T-helper 2 cell treated with Interferon-gamma antibody and Interleukin-4, amounts not matched to agents 100 ng/mL and 5 ng/mL, for 36 hours (primary cell): ENCODE measurements around the gene ATG4D. TPM values are rescaled to one million over a fixed set of nuclear protein-coding genes. Genes with fewer than 3 reads are reported as not detected.
"Not testable (repeated sequence)": the region's sequence is repeated elsewhere in the genome, so short reads cannot be mapped to it uniquely, and the experiment has no call there.

Source experiments
- intact Hi-C: fragments of 100-400 bp; cut with micrococcal nuclease; formaldehyde crosslinking; loops from one replicate; pipeline ENCODE4 v1.15.1; 2023
- total RNA-seq: library from RNA; stranded (reverse); gene quantifications from 2 replicates; pipeline ENCODE4 v1.2.3, GENCODE V29; 2022

Gene ATG4D
- total RNA-seq, 1 donor from 2014 or later = 40.6 TPM

- intact Hi-C loops = no loop called here
Measured at GRCh38 chr19:10518444-10519361, 25.0 kb upstream of the ATG4D start.

GRCh38 chr19:10519421-10519820, 24.3 kb upstream of the ATG4D start:
- intact Hi-C loops = no loop called here

GRCh38 chr19:10520652-10521318, 22.9 kb upstream of the ATG4D start:
- intact Hi-C loops = no loop called here

- intact Hi-C loops = no loop called here
Measured at GRCh38 chr19:10521461-10522171, 22.1 kb upstream of the ATG4D start.

- intact Hi-C loops = no loop called here
Measured at GRCh38 chr19:10523135-10523636, 20.5 kb upstream of the ATG4D start.

- intact Hi-C loops = no loop called here
Measured at GRCh38 chr19:10525636-10526035, 18.1 kb upstream of the ATG4D start.

- intact Hi-C loops = not testable (repeated sequence)
Measured at GRCh38 chr19:10526887-10527286, 16.8 kb upstream of the ATG4D start.

GRCh38 chr19:10532457-10532856, 11.2 kb upstream of the ATG4D start:
- intact Hi-C loops = no loop called here

GRCh38 chr19:10533646-10534386, 9.9 kb upstream of the ATG4D start:
- intact Hi-C loops = no loop called here

- intact Hi-C loops = no loop called here
Measured at GRCh38 chr19:10535613-10536012, 8.1 kb upstream of the ATG4D start.

GRCh38 chr19:10537668-10538067, 6.0 kb upstream of the ATG4D start:
- intact Hi-C loops = no loop called here

- intact Hi-C loops = no loop called here
Measured at GRCh38 chr19:10538204-10538983, 5.3 kb upstream of the ATG4D start.

- intact Hi-C loops = not testable (repeated sequence)
Measured at GRCh38 chr19:10539016-10539415, 4.7 kb upstream of the ATG4D start.

GRCh38 chr19:10543059-10543419, 665 bp upstream of the ATG4D start:
- intact Hi-C loops = loop anchor here (1.0 to 5.0 kb wide), 2 partner anchors 23 to 36 kb away; partner anchors contain the start of gene KRI1

GRCh38 chr19:10544242-10544752, 593 bp downstream of the ATG4D start:
- intact Hi-C loops = loop anchor here (5.0 kb wide), 1 partner anchor 37 kb away; no protein-coding TSS in a partner anchor

GRCh38 chr19:10544753-10545251, 1.1 kb downstream of the ATG4D start:
- intact Hi-C loops = loop anchor here (5.0 kb wide), 1 partner anchor 38 kb away; no protein-coding TSS in a partner anchor

GRCh38 chr19:10546817-10547216, 3.1 kb downstream of the ATG4D start:
- intact Hi-C loops = no loop called here

- intact Hi-C loops = no loop called here
Measured at GRCh38 chr19:10548746-10549276, 5.1 kb downstream of the ATG4D start.

GRCh38 chr19:10549733-10550132, 6.0 kb downstream of the ATG4D start:
- intact Hi-C loops = loop anchor here (5.0 kb wide), 2 partner anchors 47 to 147 kb away; partner anchors contain the start of genes CDC37 and KEAP1
